ENCODE data around the gene P2RX1. TPM values are rescaled to one million over a fixed set of nuclear protein-coding genes. Genes with fewer than 3 reads are reported as not detected.

P2RX1 gene
- polyA plus RNA-seq, 1 experiment: 0.05 TPM

DNA sequence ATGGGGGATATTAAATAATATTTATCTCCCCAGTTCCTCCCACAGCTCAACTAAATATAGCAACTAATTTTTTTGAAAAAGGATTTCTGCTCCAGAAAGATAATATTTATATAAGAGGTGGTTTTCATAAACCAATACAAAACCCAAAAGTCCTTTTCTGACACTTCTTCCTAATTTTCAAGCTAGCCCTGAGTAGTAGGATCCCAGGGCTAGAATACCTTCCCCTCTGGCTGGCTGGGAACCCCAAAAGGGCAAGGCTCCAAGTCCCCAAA, 46.6 kb upstream of the P2RX1 start:
- H3K27me3 ChIP-seq (ENCODE audit: control insufficient read depth, insufficient read depth, low read length): peaks cover 40% of the 10 kb centered on the region
- no peak overlapping the region for H3K27ac ChIP-seq (ENCODE audit: low read depth, low read length)
- POLR2A ChIA-PET: no interaction called here
- no peak overlapping the region for H3K4me3 ChIP-seq (ENCODE audit: low read depth, low read length)
- no peaks in the 10 kb centered on the region; the same call in 1 of the 2 replicates for H3K9me3 ChIP-seq (ENCODE audit: control insufficient read depth, insufficient read depth, low read length)
- CTCF ChIA-PET: no interaction called here
- DNase-seq (ENCODE audit: low read depth, low spot score): no peak
- TF ChIP-seq, protein P1, sequence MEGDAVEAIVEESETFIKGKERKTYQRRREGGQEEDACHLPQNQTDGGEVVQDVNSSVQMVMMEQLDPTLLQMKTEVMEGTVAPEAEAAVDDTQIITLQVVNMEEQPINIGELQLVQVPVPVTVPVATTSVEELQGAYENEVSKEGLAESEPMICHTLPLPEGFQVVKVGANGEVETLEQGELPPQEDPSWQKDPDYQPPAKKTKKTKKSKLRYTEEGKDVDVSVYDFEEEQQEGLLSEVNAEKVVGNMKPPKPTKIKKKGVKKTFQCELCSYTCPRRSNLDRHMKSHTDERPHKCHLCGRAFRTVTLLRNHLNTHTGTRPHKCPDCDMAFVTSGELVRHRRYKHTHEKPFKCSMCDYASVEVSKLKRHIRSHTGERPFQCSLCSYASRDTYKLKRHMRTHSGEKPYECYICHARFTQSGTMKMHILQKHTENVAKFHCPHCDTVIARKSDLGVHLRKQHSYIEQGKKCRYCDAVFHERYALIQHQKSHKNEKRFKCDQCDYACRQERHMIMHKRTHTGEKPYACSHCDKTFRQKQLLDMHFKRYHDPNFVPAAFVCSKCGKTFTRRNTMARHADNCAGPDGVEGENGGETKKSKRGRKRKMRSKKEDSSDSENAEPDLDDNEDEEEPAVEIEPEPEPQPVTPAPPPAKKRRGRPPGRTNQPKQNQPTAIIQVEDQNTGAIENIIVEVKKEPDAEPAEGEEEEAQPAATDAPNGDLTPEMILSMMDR (IDR thresholded peaks at IDR 0.05; ENCODE audit: low read depth, low read length): no peak

DNA sequence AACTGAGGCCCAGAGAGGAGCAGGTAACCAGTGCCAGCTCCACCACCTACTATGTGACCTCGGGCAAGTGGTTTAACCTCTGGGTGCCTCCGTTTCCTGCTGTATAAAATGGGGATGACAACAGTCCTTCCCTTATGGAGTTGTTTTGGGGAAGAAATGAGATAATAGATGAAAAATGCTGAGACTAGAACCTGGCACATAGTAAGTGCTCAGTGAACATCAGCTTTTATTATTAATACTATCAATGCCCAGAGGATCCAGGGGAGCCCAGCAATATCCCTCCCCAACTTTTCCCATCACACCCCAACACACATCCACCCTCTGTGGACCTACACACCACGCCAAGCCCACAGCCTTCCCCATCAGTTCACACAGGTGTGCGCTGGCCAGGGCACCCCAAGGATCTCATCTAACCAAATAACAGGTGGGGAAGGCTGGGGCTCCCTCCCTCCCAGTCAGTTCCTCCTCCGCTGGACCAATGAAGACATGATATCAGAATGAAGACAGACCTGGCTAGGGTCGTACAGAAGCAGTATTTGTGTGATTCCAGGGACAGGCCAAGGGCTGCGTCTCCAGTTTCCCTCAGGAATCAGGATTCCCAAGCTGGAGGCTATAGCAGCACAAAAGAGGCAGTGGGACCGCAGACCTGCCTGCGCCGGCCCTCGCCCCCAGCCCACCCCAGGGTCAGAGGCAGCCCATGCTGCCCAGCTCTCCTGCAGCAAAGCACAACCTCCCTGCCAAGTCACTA, 46.1 kb upstream of the P2RX1 start:
- ChIA-PET CTCF (no interaction called here), POLR2A (no interaction called here)
- H3K9me3 ChIP-seq (ENCODE audit: control insufficient read depth, insufficient read depth, low read length): no peaks in the 10 kb centered on the region; the same call in 1 of the 2 replicates
- DNase-seq (ENCODE audit: low read depth, low spot score): no peak
- H3K27ac ChIP-seq (ENCODE audit: low read depth, low read length): no peak overlapping the region
- no peak overlapping the region for H3K4me3 ChIP-seq (ENCODE audit: low read depth, low read length)
- TF ChIP-seq, protein P1 (IDR thresholded peaks at IDR 0.05; ENCODE audit: low read depth, low read length): no peak
- H3K27me3 ChIP-seq (ENCODE audit: control insufficient read depth, insufficient read depth, low read length): peaks cover 36% of the 10 kb centered on the region

DNA sequence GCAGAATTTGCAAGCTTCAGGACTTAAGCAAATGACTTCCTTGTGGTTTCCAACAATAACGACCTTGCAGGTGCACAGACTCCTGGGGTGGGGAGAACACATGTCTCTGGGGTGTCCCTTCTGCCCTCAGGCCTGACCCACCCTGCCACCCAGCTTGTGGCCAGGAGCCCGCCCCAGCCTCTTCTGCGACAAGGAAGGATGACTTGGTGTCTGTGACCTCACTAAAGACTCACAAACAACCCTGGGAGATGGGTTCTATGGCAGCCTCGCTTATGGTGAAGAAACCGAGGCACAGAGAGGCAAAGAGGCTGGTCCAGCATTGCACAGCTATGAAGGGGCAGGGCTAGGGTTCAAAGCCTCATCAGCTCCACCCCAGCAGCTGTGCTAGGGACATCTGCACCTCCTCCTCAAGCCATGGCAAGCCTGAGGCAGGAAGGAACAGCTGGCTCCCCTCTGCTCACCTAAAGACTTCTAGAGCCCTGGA, 45.3 kb upstream of the P2RX1 start:
- H3K27ac ChIP-seq (ENCODE audit: low read depth, low read length): no peak overlapping the region
- H3K9me3 ChIP-seq (ENCODE audit: control insufficient read depth, insufficient read depth, low read length): no peaks in the 10 kb centered on the region; the same call in 1 of the 2 replicates
- no peak for DNase-seq (ENCODE audit: low read depth, low spot score)
- no peak overlapping the region for H3K4me3 ChIP-seq (ENCODE audit: low read depth, low read length)
- CTCF ChIA-PET: no interaction called here
- TF ChIP-seq, protein P1 (IDR thresholded peaks at IDR 0.05; ENCODE audit: low read depth, low read length): no peak
- H3K27me3 ChIP-seq (ENCODE audit: control insufficient read depth, insufficient read depth, low read length): peaks cover 32% of the 10 kb centered on the region
- POLR2A ChIA-PET: no interaction called here

DNA sequence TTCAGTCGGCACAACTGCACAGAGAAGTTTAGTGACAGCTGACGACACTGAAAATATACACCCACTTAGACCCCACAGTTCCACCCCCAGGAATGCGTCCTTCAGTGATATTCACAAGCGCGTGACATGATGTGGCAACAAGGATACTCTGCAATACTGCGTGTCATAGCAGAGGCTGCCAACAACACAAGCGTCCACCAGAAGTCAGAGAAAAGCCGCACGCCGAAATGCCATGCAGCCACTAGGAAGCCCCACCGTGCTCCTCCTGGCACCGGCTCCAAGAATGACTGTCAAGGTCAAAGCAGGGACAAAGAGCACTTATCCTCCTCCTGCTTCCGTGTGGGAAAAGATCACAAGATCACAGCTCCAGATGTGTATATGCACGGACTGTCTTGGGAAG, 44.5 kb upstream of the P2RX1 start:
- H3K27ac ChIP-seq (ENCODE audit: low read depth, low read length): no peak overlapping the region
- TF ChIP-seq, protein P1 (IDR thresholded peaks at IDR 0.05; ENCODE audit: low read depth, low read length): no peak
- H3K4me3 ChIP-seq (ENCODE audit: low read depth, low read length): no peak overlapping the region
- ChIA-PET POLR2A (no interaction called here), CTCF (no interaction called here)
- no peaks in the 10 kb centered on the region; the same call in 1 of the 2 replicates for H3K9me3 ChIP-seq (ENCODE audit: control insufficient read depth, insufficient read depth, low read length)
- H3K27me3 ChIP-seq (ENCODE audit: control insufficient read depth, insufficient read depth, low read length): peaks cover 30% of the 10 kb centered on the region
- no peak for DNase-seq (ENCODE audit: low read depth, low spot score)

DNA sequence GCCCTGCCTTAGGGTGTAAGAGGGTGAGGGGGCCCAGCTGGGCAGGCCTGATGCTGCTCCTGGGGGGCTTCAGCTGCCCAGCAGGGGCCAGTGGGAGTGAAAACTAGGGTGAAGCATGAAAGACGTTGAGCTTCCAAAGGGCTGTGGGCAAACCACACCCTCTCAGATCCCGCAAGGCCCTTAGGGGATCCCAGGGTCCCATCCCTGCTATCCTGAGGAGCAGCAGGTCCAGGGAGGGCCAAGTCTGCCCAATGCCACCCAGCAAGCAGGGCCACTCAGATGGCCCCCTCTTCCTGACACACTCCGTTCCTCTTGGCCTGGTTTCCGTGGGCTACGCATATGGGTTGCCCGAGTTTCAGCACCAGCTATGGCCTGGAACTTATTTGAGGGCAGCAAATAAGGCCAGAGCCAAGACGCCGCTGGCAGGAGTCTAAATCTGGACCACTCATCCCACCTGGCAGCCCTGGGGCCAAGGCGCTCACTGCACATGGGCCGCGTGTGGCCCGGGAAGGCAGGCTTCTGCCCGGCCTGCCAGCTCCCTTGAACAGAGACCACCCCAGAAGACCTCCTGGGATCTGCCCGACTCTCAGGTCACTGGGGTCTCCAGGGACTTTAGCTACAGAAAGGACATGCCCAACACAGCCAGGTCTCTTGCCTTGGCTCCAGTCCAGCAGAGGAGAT, 43.8 kb upstream of the P2RX1 start:
- TF ChIP-seq, protein P1 (IDR thresholded peaks at IDR 0.05; ENCODE audit: low read depth, low read length): no peak
- H3K9me3 ChIP-seq (ENCODE audit: control insufficient read depth, insufficient read depth, low read length): no peaks in the 10 kb centered on the region; the same call in 1 of the 2 replicates
- POLR2A ChIA-PET: no interaction called here
- CTCF ChIA-PET: no interaction called here
- DNase-seq (ENCODE audit: low read depth, low spot score): no peak
- H3K27me3 ChIP-seq (ENCODE audit: control insufficient read depth, insufficient read depth, low read length): peaks cover 25% of the 10 kb centered on the region
- no peak overlapping the region for H3K27ac ChIP-seq (ENCODE audit: low read depth, low read length)
- H3K4me3 ChIP-seq (ENCODE audit: low read depth, low read length): no peak overlapping the region

Measured in AG04450 (cell line).